Adrenal gland (tissue), 5 donors: Measurements from ENCODE around the gene NPIPB4.
"Not testable (repeated sequence)": the region's sequence is repeated elsewhere in the genome, so short reads cannot be mapped to it uniquely, and the experiment has no call there.

Source experiments
- CTCF ChIP-seq, 6 experiments: fragments of 450-650 bp in 4 of 6; fragments of 200-600 bp in 2 of 6; sonication (generic) in 1 of 6; IDR thresholded peaks; 1 replicate in 5 of 6; 2 replicates in 1 of 6; pipeline versions ENCODE4 v1.5.1 to v1.8.0; 2016 to 2021; ENCODE audit warnings: antibody characterized with exemption in 6 of 6, mild to moderate bottlenecking in 2 of 6, moderate library complexity in 1 of 6
- POLR2A ChIP-seq, 2 donors: fragments of 450-650 bp; IDR thresholded peaks; one replicate each; pipeline ENCODE4 v1.6.1; 2017; ENCODE audit warnings: antibody characterized with exemption in 2 of 2, mild to moderate bottlenecking in 2 of 2, moderate library complexity in 1 of 2
- donor health status: DM: no; HTN: no; CAD: no.

GRCh38 chr16:21881988-21882387 lies 24.4 kb upstream of the NPIPB4 start:
- TF ChIP-seq CTCF, POLR2A (IDR thresholded peaks at IDR 0.05): not testable (repeated sequence)
